Measurements from ENCODE around the gene VIL1. TPM values are rescaled to one million over a fixed set of nuclear protein-coding genes. Genes with fewer than 3 reads are reported as not detected.

The VIL1 gene
- total and polyA plus RNA-seq, 4 experiments from 2014 or later = not detected

- intact Hi-C loops (cut with micrococcal nuclease) = no loop called here
- Histone ChIP-seq H3K4me3 (ENCODE audit: low read length in 2 of 2) (no peak overlapping the region), H3K9me3 (ENCODE audit: control insufficient read depth in 1 of 2, low read length in 2 of 2) (no peaks in the 10 kb centered on the region), H3K4me1 (ENCODE audit: insufficient read depth, low read length) (peaks cover 17% of the 10 kb centered on the region), H3K27me3 (ENCODE audit: insufficient read depth, low read length) (no peaks in the 10 kb centered on the region), H3K27ac (ENCODE audit: low read depth, low read length) (no peak overlapping the region), H3K36me3 (ENCODE audit: insufficient read depth, low read length) (no peaks in the 10 kb centered on the region)
- Mint-ChIP-seq H3K4me3 (no peak overlapping the region), H3K36me3 (no peaks in the 10 kb centered on the region), H3K4me1 (peaks cover 4 to 20% (median 12%) of the 10 kb centered on the region in 4 donors), H3K9me3 (no peaks in the 10 kb centered on the region), H3K27ac (no peak overlapping the region), H3K27me3 (peaks cover 2 to 3% of the 10 kb centered on the region in 2 donors)
- DNase-seq = no peak
- ChIA-PET POLR2A (ENCODE audit: partially characterized antibody) (interaction anchor here (0.6 kb wide), 1 partner anchor 10 kb away, joined by 3 read pairs; no protein-coding TSS in a partner anchor), CTCF (ENCODE audit: partially characterized antibody) (interaction anchor here (1.4 kb wide), 1 partner anchor 87 kb away, joined by 3 read pairs; no protein-coding TSS in a partner anchor)
Observed at GRCh38 chr2:218389333-218390150, 29.4 kb upstream of the VIL1 start.

- intact Hi-C loops (cut with micrococcal nuclease) = no loop called here
- ChIA-PET POLR2A (ENCODE audit: partially characterized antibody) (interaction anchor here (1.2 kb wide), 1 partner anchor 16 kb away, joined by 4 read pairs; no protein-coding TSS in a partner anchor), CTCF (ENCODE audit: partially characterized antibody) (interaction anchor here (0.7 to 6.6 kb wide), 2 partner anchors 89 to 119 kb away, joined by 3 to 62 read pairs; partner anchors contain the start of genes AAMP and PNKD)
- Histone ChIP-seq H3K27ac (ENCODE audit: low read depth, low read length) (no peak overlapping the region), H3K4me3 (ENCODE audit: low read length in 2 of 2) (no peak overlapping the region), H3K27me3 (ENCODE audit: insufficient read depth, low read length) (no peaks in the 10 kb centered on the region), H3K4me1 (ENCODE audit: insufficient read depth, low read length) (peaks cover 31% of the 10 kb centered on the region), H3K9me3 (ENCODE audit: control insufficient read depth in 1 of 2, low read length in 2 of 2) (no peaks in the 10 kb centered on the region), H3K36me3 (ENCODE audit: insufficient read depth, low read length) (no peaks in the 10 kb centered on the region)
- peaks cover 10 to 35% (median 24%) of the 10 kb centered on the region in 4 donors for H3K4me1 Mint-ChIP-seq
- H3K4me3 Mint-ChIP-seq = no peak overlapping the region
- peaks cover 2 to 3% of the 10 kb centered on the region in 2 donors for H3K27me3 Mint-ChIP-seq
- H3K36me3 Mint-ChIP-seq = peaks cover 0 to 1% of the 10 kb centered on the region in 2 donors
- no peak for DNase-seq
- peaks cover 0 to 2% (median 0%) of the 10 kb centered on the region in 8 donors for H3K9me3 Mint-ChIP-seq
- H3K27ac Mint-ChIP-seq = peak overlapping the region in 2 of 7 donors; percentile 7 to 22
Observed at GRCh38 chr2:218391202-218391601, 27.7 kb upstream of the VIL1 start.

- intact Hi-C loops (cut with micrococcal nuclease) = no loop called here
- no peaks in the 10 kb centered on the region for H3K27me3 ChIP-seq (ENCODE audit: insufficient read depth, low read length)
- H3K4me3 ChIP-seq (ENCODE audit: low read length in 2 of 2) = no peak overlapping the region
- Mint-ChIP-seq H3K27me3 (no peaks in the 10 kb centered on the region), H3K4me1 (peaks cover 15 to 36% (median 29%) of the 10 kb centered on the region in 4 donors), H3K36me3 (peaks cover 0 to 8% of the 10 kb centered on the region in 2 donors), H3K27ac (peak overlapping the region in 1 of 7 donors; percentile 15), H3K9me3 (peaks cover 0 to 2% (median 0%) of the 10 kb centered on the region in 8 donors), H3K4me3 (no peak overlapping the region)
- H3K27ac ChIP-seq (ENCODE audit: low read depth, low read length) = no peak overlapping the region
- H3K36me3 ChIP-seq (ENCODE audit: insufficient read depth, low read length) = no peaks in the 10 kb centered on the region
- no peak for DNase-seq
- ChIA-PET CTCF (ENCODE audit: partially characterized antibody) (interaction anchor here (1.2 to 6.6 kb wide), 5 partner anchors 36 to 120 kb away, joined by 3 to 62 read pairs (median 9); partner anchors contain the start of genes AAMP, CATIP and PNKD), POLR2A (ENCODE audit: partially characterized antibody) (interaction anchor here (1.1 to 5.6 kb wide), 4 partner anchors 14 to 121 kb away, joined by 3 to 72 read pairs (median 4); partner anchors contain the start of genes AAMP and PNKD)
- H3K4me1 ChIP-seq (ENCODE audit: insufficient read depth, low read length) = peaks cover 40% of the 10 kb centered on the region
- H3K9me3 ChIP-seq (ENCODE audit: control insufficient read depth in 1 of 2, low read length in 2 of 2) = no peaks in the 10 kb centered on the region
Observed at GRCh38 chr2:218392459-218392858, 26.5 kb upstream of the VIL1 start.

- Mint-ChIP-seq H3K36me3 (peaks cover 0 to 8% of the 10 kb centered on the region in 2 donors), H3K27me3 (no peaks in the 10 kb centered on the region), H3K4me3 (no peak overlapping the region), H3K9me3 (peaks cover 0 to 2% (median 0%) of the 10 kb centered on the region in 8 donors), H3K27ac (peak overlapping the region in 3 of 7 donors; percentile 17 to 100 (median 29)), H3K4me1 (peaks cover 15 to 41% (median 34%) of the 10 kb centered on the region in 4 donors)
- Histone ChIP-seq H3K27ac (ENCODE audit: low read depth, low read length) (no peak overlapping the region), H3K36me3 (ENCODE audit: insufficient read depth, low read length) (no peaks in the 10 kb centered on the region), H3K27me3 (ENCODE audit: insufficient read depth, low read length) (no peaks in the 10 kb centered on the region), H3K4me3 (ENCODE audit: low read length in 2 of 2) (no peak overlapping the region), H3K9me3 (ENCODE audit: control insufficient read depth in 1 of 2, low read length in 2 of 2) (no peaks in the 10 kb centered on the region), H3K4me1 (ENCODE audit: insufficient read depth, low read length) (peaks cover 39% of the 10 kb centered on the region)
- POLR2A ChIA-PET (ENCODE audit: partially characterized antibody) = interaction anchor here (0.8 to 5.6 kb wide), 5 partner anchors 13 to 122 kb away, joined by 3 to 139 read pairs (median 5); partner anchors contain the start of genes AAMP, PNKD and TMBIM1
- no peak for DNase-seq
- CTCF ChIA-PET (ENCODE audit: partially characterized antibody) = interaction anchor here (0.7 to 6.6 kb wide), 9 partner anchors 23 to 205 kb away, joined by 3 to 62 read pairs (median 6); partner anchors contain the start of genes AAMP, CATIP and PNKD
- intact Hi-C loops (cut with micrococcal nuclease) = no loop called here
Observed at GRCh38 chr2:218392891-218393462, 25.9 kb upstream of the VIL1 start.

- no peak overlapping the region for H3K4me3 ChIP-seq (ENCODE audit: low read length in 2 of 2)
- CTCF ChIA-PET (ENCODE audit: partially characterized antibody) = interaction anchor here (0.7 to 6.6 kb wide), 9 partner anchors 10 to 206 kb away, joined by 3 to 62 read pairs (median 5); partner anchors contain the start of genes AAMP, CATIP and PNKD
- Mint-ChIP-seq H3K9me3 (peaks cover 0 to 3% (median 0%) of the 10 kb centered on the region in 8 donors), H3K4me3 (peak overlapping the region in 1 of 8 donors; percentile 25), H3K4me1 (peaks cover 15 to 45% (median 36%) of the 10 kb centered on the region in 4 donors), H3K27ac (peak overlapping the region in 6 of 7 donors; percentile 8 to 100 (median 41)), H3K36me3 (peaks cover 0 to 8% of the 10 kb centered on the region in 2 donors), H3K27me3 (no peaks in the 10 kb centered on the region)
- peaks cover 42% of the 10 kb centered on the region for H3K4me1 ChIP-seq (ENCODE audit: insufficient read depth, low read length)
- intact Hi-C loops (cut with micrococcal nuclease) = no loop called here
- H3K27me3 ChIP-seq (ENCODE audit: insufficient read depth, low read length) = no peaks in the 10 kb centered on the region
- no peaks in the 10 kb centered on the region for H3K9me3 ChIP-seq (ENCODE audit: control insufficient read depth in 1 of 2, low read length in 2 of 2)
- POLR2A ChIA-PET (ENCODE audit: partially characterized antibody) = interaction anchor here (0.8 to 5.6 kb wide), 5 partner anchors 12 to 122 kb away, joined by 3 to 139 read pairs (median 5); partner anchors contain the start of genes AAMP, PNKD and TMBIM1
- H3K27ac ChIP-seq (ENCODE audit: low read depth, low read length) = no peak overlapping the region
- no peaks in the 10 kb centered on the region for H3K36me3 ChIP-seq (ENCODE audit: insufficient read depth, low read length)
- DNase-seq = no peak
Observed at GRCh38 chr2:218393750-218394290, 25.1 kb upstream of the VIL1 start.

- H3K36me3 ChIP-seq (ENCODE audit: insufficient read depth, low read length) = no peaks in the 10 kb centered on the region
- no peaks in the 10 kb centered on the region for H3K27me3 ChIP-seq (ENCODE audit: insufficient read depth, low read length)
- no peak overlapping the region for H3K27ac ChIP-seq (ENCODE audit: low read depth, low read length)
- peaks cover 48% of the 10 kb centered on the region for H3K4me1 ChIP-seq (ENCODE audit: insufficient read depth, low read length)
- intact Hi-C loops (cut with micrococcal nuclease) = loop anchor here (5.0 kb wide), 3 partner anchors 503 to 858 kb away; partner anchors contain the start of genes CNPPD1, RETREG2, TUBA4A and TUBA4B
- no peak overlapping the region for H3K4me3 ChIP-seq (ENCODE audit: low read length in 2 of 2)
- CTCF ChIA-PET (ENCODE audit: partially characterized antibody) = interaction anchor here (0.8 to 6.6 kb wide), 9 partner anchors 10 to 122 kb away, joined by 3 to 62 read pairs (median 9); partner anchors contain the start of genes AAMP, CATIP, PNKD and TMBIM1
- H3K4me3 Mint-ChIP-seq = peak overlapping the region in 5 of 8 donors; percentile 15 to 64 (median 26)
- DNase-seq = peak in 1 of 5 donors; percentile 53
- H3K4me1 Mint-ChIP-seq = peaks cover 15 to 51% (median 36%) of the 10 kb centered on the region in 4 donors
- peak overlapping the region; percentile 26 to 100 (median 83) for H3K27ac Mint-ChIP-seq
- no peaks in the 10 kb centered on the region for H3K27me3 Mint-ChIP-seq
- peaks cover 0 to 8% of the 10 kb centered on the region in 2 donors for H3K36me3 Mint-ChIP-seq
- H3K9me3 Mint-ChIP-seq = peaks cover 0 to 3% (median 0%) of the 10 kb centered on the region in 8 donors
- H3K9me3 ChIP-seq (ENCODE audit: control insufficient read depth in 1 of 2, low read length in 2 of 2) = no peaks in the 10 kb centered on the region
- POLR2A ChIA-PET (ENCODE audit: partially characterized antibody) = interaction anchor here (0.7 to 5.6 kb wide), 5 partner anchors 12 to 123 kb away, joined by 3 to 139 read pairs (median 4); partner anchors contain the start of genes AAMP, PNKD and TMBIM1
Observed at GRCh38 chr2:218394298-218395089, 24.4 kb upstream of the VIL1 start.
